ENCODE data around the gene CEACAM16.

CEACAM16 gene

DNA sequence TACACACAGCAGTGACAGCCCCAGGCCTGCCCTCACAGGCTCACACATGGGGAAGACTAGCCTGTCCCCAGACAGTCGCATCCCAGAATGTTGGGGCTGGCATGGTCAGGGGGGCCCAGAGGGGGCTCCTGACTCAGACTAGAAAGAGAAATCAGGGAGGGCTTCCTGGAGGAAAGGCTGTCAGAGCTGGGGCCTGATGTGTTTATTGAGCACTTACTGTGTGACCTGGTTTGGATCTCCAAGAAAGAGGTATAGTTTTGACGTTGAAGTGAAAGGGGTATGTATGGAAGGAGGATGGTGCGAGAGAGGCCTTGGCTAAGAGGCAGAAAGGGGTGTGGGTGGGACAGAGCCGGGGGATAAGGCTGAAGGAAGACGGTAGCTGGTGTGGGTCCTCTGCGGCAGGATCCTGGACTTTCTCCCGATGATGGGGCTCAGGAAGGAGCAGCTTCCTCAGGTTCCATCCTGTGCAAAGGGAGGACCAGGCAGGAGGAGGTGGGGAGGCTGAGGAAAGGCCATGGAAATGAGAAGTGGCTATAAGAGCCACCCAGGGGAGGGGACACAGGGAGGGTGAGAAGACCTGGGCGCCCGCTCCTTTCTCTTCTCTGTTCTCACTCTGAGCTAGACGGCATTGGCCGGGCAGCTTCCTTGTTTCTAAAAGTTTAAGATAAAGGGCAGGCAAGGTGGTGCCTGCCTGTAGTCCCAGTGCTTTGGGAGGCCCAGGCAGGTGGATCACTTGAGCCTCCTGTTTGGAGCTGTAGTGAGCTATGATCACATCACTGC lies 33.5 kb downstream of the CEACAM16 start:
- H3K27ac ChIP-seq = no peak overlapping the region

DNA sequence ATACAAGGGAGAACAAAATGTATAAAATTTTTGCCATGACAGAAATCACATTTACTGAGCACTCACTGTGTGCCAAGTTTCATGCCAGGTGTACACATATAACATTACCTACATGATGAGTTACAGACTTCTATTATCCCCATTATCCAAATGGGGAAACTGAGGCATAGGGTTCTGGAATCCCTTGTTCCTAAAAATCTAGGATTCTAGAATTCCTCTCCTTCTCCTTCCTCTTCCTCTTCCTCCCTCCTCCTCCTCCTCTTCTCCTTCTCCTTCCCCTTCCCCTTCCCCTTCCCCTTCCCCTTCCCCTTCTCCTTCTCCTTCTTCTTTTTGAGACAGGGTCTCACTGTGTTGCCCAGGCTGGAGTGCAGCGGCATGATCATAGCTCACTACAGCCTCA lies 35.4 kb downstream of the CEACAM16 start:
- TF ChIP-seq, protein P1, sequence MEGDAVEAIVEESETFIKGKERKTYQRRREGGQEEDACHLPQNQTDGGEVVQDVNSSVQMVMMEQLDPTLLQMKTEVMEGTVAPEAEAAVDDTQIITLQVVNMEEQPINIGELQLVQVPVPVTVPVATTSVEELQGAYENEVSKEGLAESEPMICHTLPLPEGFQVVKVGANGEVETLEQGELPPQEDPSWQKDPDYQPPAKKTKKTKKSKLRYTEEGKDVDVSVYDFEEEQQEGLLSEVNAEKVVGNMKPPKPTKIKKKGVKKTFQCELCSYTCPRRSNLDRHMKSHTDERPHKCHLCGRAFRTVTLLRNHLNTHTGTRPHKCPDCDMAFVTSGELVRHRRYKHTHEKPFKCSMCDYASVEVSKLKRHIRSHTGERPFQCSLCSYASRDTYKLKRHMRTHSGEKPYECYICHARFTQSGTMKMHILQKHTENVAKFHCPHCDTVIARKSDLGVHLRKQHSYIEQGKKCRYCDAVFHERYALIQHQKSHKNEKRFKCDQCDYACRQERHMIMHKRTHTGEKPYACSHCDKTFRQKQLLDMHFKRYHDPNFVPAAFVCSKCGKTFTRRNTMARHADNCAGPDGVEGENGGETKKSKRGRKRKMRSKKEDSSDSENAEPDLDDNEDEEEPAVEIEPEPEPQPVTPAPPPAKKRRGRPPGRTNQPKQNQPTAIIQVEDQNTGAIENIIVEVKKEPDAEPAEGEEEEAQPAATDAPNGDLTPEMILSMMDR (conservative IDR thresholded peaks at IDR 0.05) = no peak
- TF ChIP-seq ZFX (IDR thresholded peaks at IDR 0.05) = no peak
- H3K27ac ChIP-seq = no peak overlapping the region

More for the DNA sequence above, 33.5 kb downstream of the CEACAM16 start:
- TF ChIP-seq, protein P1 (conservative IDR thresholded peaks at IDR 0.05) = no peak
- TF ChIP-seq ZFX (IDR thresholded peaks at IDR 0.05) = no peak

- TF ChIP-seq, protein P1 (conservative IDR thresholded peaks at IDR 0.05) = no peak
- no peak for TF ChIP-seq ZFX (IDR thresholded peaks at IDR 0.05)
- no peak overlapping the region for H3K27ac ChIP-seq
Observed at GRCh38 chr19:44735011-44735410, 36.1 kb downstream of the CEACAM16 start.

DNA sequence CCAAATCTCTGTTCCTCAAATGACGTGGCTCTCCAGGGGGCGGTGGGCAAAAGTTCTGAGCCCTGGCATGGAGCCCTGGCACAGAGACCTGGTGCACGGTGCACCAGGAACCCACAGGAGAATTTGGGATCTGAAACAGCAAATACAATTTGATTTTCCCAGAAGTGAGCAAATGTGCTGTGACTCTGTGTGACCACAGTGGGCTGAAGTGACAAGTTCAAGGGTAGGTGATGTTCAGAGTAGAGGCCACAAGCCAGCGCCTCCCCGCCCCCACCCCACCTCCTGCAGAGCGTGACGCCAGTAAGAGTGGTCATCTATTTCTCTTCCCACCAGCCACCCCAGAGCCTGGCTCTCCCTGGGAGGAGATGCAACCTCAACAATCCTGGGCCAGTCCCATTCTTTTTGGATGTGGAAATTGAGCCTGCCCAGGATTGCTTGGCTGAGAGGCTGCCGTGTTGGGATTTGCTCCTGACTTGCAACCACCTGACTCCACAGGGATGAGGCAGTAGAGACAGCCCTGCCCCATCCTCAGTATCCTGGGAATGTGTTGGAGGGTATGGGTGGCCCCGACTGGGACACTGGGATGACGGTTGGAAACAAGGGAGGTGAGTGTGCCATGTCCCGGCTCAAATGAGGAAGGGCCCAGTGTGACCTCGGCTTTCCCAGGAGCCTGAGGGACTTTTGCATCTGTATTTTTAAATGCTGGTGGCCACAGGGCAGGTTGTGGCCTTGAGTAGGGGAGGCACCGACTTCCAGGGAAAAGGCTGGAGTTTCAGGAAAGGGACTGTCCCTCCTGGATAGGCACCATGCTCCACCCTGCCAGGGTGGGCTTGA lies 38.5 kb downstream of the CEACAM16 start:
- TF ChIP-seq, protein P1 (conservative IDR thresholded peaks at IDR 0.05) = no peak
- TF ChIP-seq ZFX (IDR thresholded peaks at IDR 0.05) = no peak
- H3K27ac ChIP-seq = no peak overlapping the region

GRCh38 chr19:44738136-44738535 lies 39.2 kb downstream of the CEACAM16 start:
- no peak overlapping the region for H3K27ac ChIP-seq
- no peak for TF ChIP-seq ZFX (IDR thresholded peaks at IDR 0.05)
- TF ChIP-seq, protein P1 (conservative IDR thresholded peaks at IDR 0.05) = no peak

- TF ChIP-seq, protein P1 (conservative IDR thresholded peaks at IDR 0.05) = no peak
- H3K27ac ChIP-seq = peak overlapping the region; percentile 23
Observed at GRCh38 chr19:44738603-44739558, 39.9 kb downstream of the CEACAM16 start.
